Loucy (cell line): Measurements from ENCODE around the gene COL24A1.

Source experiments
- H2AFZ ChIP-seq: fragments of 200-600 bp; sonication (generic); 2 replicates; pipeline ENCODE4 v1.6.0; 2016; ENCODE audit warnings: antibody characterized with exemption, mild to moderate bottlenecking, low read length, moderate library complexity
- H3F3A ChIP-seq: fragments of 200-600 bp; 2 replicates; pipeline ENCODE4 v1.6.0; 2016; ENCODE audit warnings: antibody characterized with exemption, low read depth, mild to moderate bottlenecking
- H3K27me3 ChIP-seq: fragments of 200-600 bp; sonication (generic); 2 replicates; pipeline ENCODE4 v1.6.1; 2014; ENCODE audit warnings: low read length, mild to moderate bottlenecking; ENCODE audit not compliant: insufficient read depth, poor library complexity, severe bottlenecking
- H3K36me3 ChIP-seq: fragments of 200-600 bp; sonication (generic); 2 replicates; pipeline ENCODE4 v1.6.1; 2016; ENCODE audit warnings: low read length; ENCODE audit not compliant: insufficient read depth
- H3K4me1 ChIP-seq: fragments of 200-600 bp; sonication (generic); 2 replicates; pipeline ENCODE4 v1.5.1; 2014; ENCODE audit warnings: low read length, mild to moderate bottlenecking; ENCODE audit not compliant: insufficient read depth, poor library complexity, severe bottlenecking
- H3K4me2 ChIP-seq: fragments of 200-600 bp; sonication (generic); 2 replicates; pipeline ENCODE4 v1.6.0; 2014; ENCODE audit warnings: antibody characterized with exemption, low read length, low read depth, mild to moderate bottlenecking; ENCODE audit not compliant: poor library complexity, severe bottlenecking
- H3K4me3 ChIP-seq: fragments of 200-600 bp; sonication (generic); 2 replicates; pipeline ENCODE4 v1.5.1; 2014; ENCODE audit warnings: low read length, mild to moderate bottlenecking, mixed read lengths; ENCODE audit not compliant: poor library complexity, severe bottlenecking
- H3K79me2 ChIP-seq: fragments of 200-600 bp; sonication (generic); 2 replicates; pipeline ENCODE4 v1.6.1; 2014; ENCODE audit warnings: low read length; ENCODE audit not compliant: insufficient read depth
- H3K9ac ChIP-seq: fragments of 200-600 bp; sonication (generic); 2 replicates; pipeline ENCODE4 v1.6.0; 2014; ENCODE audit warnings: mild to moderate bottlenecking, low read depth, low read length, moderate library complexity; ENCODE audit not compliant: poor library complexity, severe bottlenecking
- H3K9me2 ChIP-seq: fragments of 200-600 bp; sonication (generic); replicated peaks from 2 replicates; pipeline ENCODE4 v1.6.1; 2016; ENCODE audit warnings: low read depth, low read length, mixed read lengths
- H3K9me3 ChIP-seq: fragments of 200-600 bp; sonication (generic); 2 replicates; pipeline ENCODE4 v1.6.1; 2014; ENCODE audit warnings: mild to moderate bottlenecking, antibody characterized with exemption, low read length, low read depth; ENCODE audit not compliant: insufficient read depth
- H4K20me1 ChIP-seq: fragments of 200-600 bp; sonication (generic); 2 replicates; pipeline ENCODE4 v1.6.0; 2014; ENCODE audit warnings: antibody characterized with exemption, low read length, mild to moderate bottlenecking; ENCODE audit not compliant: insufficient read depth, poor library complexity, severe bottlenecking
- CTCF ChIP-seq: fragments of 200-600 bp; sonication (generic); conservative IDR thresholded peaks from 2 replicates; pipeline ENCODE4 v1.5.1; 2014; ENCODE audit warnings: mild to moderate bottlenecking, antibody characterized with exemption, low read length
- EZH2phosphoT487 ChIP-seq: fragments of 200-600 bp; IDR thresholded peaks from 2 replicates; pipeline ENCODE4 v1.6.1; 2018; ENCODE audit warnings: antibody characterized with exemption, mild to moderate bottlenecking, moderate library complexity, borderline replicate concordance

The COL24A1 gene

GRCh38 chr1:85976516-85977205, 179.9 kb downstream of the COL24A1 start:
- no peak for TF ChIP-seq CTCF
- no peak for TF ChIP-seq EZH2phosphoT487
- H4K20me1 ChIP-seq: no peaks in the 10 kb centered on the region
- no peaks in the 10 kb centered on the region for H3K9me2 ChIP-seq
- H3K4me2 ChIP-seq: no peak overlapping the region
- H2AFZ ChIP-seq: no peak overlapping the region
- H3K27me3 ChIP-seq: no peaks in the 10 kb centered on the region
- no peaks in the 10 kb centered on the region for H3K36me3 ChIP-seq
- no peak overlapping the region for H3K4me3 ChIP-seq
- no peaks in the 10 kb centered on the region for H3K4me1 ChIP-seq
- H3K9ac ChIP-seq: no peak overlapping the region
- no peaks in the 10 kb centered on the region for H3F3A ChIP-seq
- no peaks in the 10 kb centered on the region; the same call in 1 of the 2 replicates for H3K9me3 ChIP-seq
- H3K79me2 ChIP-seq: no peaks in the 10 kb centered on the region

- no peak overlapping the region for H2AFZ ChIP-seq
- no peaks in the 10 kb centered on the region for H3K9me2 ChIP-seq
- no peak overlapping the region for H3K4me2 ChIP-seq
- H3K79me2 ChIP-seq: no peaks in the 10 kb centered on the region
- H4K20me1 ChIP-seq: no peaks in the 10 kb centered on the region
- H3K4me1 ChIP-seq: no peaks in the 10 kb centered on the region
- TF ChIP-seq CTCF (no peak), EZH2phosphoT487 (no peak)
- no peak overlapping the region for H3K9ac ChIP-seq
- H3K27me3 ChIP-seq: no peaks in the 10 kb centered on the region
- H3K4me3 ChIP-seq: no peak overlapping the region
- no peaks in the 10 kb centered on the region for H3K36me3 ChIP-seq
- H3F3A ChIP-seq: no peaks in the 10 kb centered on the region
- no peaks in the 10 kb centered on the region; the same call in 1 of the 2 replicates for H3K9me3 ChIP-seq
These were observed 180.6 kb downstream of the COL24A1 start for GRCh38 chr1:85975912-85976371.

- Histone ChIP-seq H3K27me3 (no peaks in the 10 kb centered on the region), H3K9ac (no peak overlapping the region), H3K9me2 (no peaks in the 10 kb centered on the region), H3K4me2 (no peak overlapping the region), H3K9me3 (no peaks in the 10 kb centered on the region), H2AFZ (no peak overlapping the region), H3K36me3 (no peaks in the 10 kb centered on the region), H3K4me1 (peaks cover 16% of the 10 kb centered on the region), H3F3A (no peaks in the 10 kb centered on the region), H3K79me2 (no peaks in the 10 kb centered on the region), H3K4me3 (no peak overlapping the region), H4K20me1 (no peaks in the 10 kb centered on the region)
- no peak for TF ChIP-seq EZH2phosphoT487
- no peak for TF ChIP-seq CTCF
These were observed 194.1 kb downstream of the COL24A1 start for GRCh38 chr1:85962457-85962856.
